Measurements from ENCODE around the gene GDF7. TPM values are rescaled to one million over a fixed set of nuclear protein-coding genes. Genes with fewer than 3 reads are reported as not detected.

GDF7 gene
- total RNA-seq, 1 experiment from 2014 or later, result 0.05 TPM

DNA sequence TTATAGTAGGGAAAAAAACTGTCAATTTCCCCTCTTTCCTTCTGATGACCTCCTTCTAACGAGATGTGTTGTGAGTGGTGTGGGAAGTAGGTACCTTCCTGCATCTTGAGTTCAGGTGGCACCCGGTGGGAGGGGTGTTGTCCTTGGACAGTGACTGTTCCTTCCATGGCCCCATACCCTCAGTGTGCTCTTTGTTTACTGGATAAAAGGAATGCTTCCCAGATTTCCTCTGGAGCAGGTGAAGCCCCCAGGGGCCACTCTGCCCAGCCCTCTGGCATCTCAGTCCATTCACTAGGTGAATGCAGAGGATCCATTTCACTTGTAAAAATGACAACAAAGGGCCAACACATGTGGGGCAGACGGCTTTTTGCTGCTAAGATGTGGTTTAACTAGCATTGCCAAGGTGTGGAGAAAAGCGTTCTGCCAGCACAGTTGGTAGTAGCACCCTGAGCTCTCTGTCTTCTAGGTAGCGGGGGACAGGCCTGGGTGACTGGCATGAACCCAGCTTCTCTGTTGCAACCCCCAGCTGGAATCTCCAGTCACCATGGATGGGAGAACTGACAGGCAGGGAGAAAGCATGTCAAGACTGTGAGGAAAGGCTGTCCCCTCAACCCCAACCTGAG lies 6.9 kb downstream of the GDF7 start:
- no peak for DNase-seq (ENCODE audit: low read depth)

DNA sequence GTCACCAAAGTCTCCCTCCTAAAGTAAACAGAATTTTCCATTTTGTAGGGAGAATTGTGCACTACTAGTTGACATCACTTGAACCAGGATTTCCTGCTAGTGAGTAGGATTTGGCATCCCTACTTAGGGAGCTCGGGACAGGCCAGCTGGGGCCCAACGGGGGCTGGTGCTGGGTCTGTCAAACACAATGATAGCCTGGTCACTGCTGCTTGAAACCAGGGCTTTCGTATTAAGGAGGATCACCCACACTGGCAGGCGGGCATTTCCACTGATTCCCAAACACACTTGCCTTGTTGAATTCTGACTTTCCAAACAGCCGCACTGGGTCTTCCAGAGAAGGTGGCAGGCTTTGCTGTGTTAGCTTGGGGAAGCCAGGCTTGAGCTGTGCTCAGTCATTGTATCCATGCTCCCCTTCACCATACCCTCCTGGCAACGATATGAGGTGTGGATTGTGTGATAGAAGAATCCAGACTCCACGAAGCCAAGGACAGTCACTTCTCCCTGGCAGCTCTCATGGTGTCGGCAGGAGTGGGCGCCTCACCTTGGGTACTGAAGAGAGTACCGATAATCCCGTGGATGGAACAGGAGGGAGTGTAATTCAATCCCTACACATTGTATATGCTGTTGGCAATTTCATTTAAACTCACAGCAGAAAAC lies 7.5 kb downstream of the GDF7 start:
- DNase-seq (ENCODE audit: low read depth), result no peak

DNA sequence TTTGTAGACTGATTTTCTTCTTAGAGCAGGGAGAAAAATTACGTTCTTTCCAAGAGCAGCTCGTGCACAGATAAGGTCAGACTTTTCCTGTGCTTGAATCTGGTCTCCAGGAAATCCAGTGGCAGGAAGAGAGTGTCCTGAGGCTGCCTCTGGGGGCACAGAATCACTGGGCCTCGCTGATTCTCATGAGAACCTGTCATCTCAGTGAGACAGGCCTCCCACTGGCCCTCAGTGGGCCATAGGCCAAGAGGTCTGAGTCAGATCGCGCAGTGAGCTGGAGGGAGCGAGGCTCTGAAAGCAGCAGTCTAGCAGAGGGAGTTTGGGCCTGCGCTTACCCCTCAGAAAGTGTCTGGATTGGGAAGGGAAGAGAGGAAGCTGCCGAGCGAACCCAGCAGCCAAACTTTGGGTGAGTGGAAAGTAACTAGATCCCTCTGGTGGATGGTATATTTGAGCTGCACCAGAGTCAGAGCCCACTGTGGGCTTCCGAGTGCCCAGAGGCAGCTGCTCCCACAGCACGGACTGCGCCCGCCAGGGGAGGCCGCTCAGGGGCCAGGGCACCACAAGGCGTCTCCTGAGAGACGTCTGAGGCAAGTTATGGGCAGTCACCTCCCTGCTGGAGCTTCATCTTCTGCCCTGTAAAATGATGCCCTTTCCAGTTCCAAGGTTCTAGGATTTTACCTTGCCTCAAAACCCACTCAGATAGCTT lies 8.2 kb downstream of the GDF7 start:
- DNase-seq (ENCODE audit: low read depth), result peak; percentile 82

DNA sequence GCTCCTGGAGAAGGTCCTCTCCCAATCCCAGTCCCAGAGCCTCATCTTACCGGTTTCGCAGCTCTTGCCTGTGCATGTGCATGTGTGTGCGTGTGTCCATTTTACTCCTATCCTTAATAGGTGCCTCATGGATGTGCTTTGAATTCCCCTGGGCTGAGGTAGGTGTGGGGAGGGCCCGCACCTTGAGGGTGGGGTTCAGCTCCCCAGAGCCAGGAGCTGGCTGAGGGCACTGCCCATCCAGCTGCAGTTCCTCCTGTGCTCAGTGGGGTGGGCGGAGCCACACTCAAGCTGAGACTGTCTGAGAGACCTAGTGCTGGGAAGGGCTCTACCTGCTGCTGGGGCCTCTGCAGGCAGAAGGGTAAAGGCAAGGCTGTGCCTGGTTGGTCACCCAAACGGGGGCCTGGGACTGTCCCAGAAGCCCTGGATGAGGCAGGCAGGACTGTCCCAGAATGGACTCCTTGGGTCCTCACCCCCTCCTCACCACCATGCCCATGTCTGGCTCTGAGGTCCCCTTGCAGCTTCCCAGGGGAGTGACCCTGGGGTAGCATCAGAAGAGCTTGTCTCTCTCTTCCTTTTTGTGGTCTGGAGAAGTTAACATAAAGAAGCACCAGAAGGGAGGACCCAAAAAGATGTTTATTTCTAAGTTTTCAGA lies 8.9 kb downstream of the GDF7 start:
- no peak for DNase-seq (ENCODE audit: low read depth)

DNA sequence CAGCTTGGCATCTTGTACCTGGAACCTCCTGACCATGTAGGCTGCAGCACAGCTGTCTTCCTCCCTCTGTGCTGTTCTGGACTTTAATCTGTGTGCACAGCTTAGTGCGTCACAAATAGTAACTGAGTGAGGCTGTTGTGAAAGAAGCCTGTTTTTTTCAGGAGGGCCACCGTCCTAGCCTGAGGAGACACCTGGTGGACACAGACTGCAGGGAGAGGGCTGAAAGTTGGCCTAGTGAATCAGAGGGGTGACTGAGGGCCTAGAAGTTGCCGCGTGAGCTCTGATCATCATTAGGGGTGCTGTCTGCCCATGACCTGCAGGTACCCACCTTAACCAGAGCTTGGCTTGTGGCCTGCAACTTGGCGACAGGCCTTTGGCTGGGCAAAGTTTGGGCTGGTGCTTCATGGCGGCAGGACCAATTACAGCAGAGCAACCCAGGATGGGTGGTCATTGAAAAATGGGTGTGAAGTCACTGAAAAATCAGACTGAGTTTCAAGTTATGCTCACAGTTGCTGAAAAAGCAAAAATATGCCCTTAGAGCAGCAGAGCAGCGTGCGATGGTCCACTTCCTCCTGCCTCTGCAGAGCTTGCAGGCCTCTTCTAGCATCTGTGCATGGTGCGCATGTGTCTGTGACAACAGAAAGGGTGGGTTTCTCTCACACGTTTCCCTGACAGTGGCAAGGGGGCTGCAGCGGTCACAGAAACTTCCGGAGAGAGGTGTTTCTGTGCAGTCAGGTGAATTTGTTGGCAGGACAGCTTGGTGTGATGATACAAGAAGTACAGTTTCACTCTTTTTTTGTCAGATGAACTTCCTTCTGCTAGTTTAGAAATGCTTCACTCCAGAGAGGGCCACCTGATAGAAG lies 9.6 kb downstream of the GDF7 start:
- DNase-seq (ENCODE audit: low read depth), result no peak

DNA sequence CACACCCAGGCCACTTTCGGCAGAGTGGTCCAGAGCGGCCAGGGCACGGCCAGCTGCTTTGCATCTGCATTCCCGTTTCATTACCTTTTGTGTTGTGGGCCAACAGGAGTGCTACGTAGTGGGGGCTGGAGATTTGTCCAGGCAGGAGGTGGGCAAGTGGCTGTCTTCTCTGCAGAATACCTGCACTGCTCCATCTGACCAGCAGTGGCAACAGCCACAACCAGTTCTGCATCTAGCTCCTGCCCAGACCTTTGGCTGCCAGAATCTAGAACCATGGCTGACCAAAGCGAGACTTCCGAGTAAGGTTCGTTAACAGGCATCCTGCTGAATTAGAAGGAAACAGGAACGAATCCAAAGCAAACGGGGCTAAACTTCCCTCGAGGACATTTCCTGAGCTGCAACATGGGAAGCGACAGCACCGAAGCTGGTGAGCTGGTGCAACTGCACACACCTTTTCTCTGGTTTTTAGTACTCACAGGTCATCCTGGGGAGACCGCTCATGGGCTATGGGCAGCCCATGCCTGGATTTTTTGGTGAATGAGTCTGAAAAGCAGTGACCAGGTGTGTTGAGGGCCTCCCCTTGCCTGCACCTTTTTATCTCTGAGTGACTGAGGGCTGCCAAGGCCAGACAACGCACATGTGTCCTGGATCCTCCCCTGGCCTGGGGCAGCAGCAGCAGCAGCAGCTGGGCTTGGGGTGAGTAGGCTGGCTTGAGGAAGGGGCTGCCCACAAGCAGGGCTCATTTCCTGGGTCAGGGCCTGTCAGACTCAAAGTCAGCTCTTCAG lies 10.5 kb downstream of the GDF7 start:
- no peak for DNase-seq (ENCODE audit: low read depth)

DNA sequence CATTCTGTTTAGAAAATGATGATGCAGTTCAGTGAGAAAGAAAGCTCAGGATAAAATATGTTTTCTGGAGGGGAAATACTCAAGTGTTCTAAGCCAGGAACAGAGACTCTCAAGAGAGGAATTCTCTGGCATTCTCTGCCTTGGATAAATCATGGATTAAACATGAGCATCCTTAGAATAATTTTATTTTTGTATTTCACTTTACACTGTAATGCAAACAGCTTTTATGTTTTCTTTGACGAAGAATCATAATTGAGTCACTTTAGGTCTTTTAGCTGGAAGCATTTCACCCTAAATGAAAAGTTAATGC lies 11.1 kb downstream of the GDF7 start:
- DNase-seq (ENCODE audit: low read depth), result no peak

DNA sequence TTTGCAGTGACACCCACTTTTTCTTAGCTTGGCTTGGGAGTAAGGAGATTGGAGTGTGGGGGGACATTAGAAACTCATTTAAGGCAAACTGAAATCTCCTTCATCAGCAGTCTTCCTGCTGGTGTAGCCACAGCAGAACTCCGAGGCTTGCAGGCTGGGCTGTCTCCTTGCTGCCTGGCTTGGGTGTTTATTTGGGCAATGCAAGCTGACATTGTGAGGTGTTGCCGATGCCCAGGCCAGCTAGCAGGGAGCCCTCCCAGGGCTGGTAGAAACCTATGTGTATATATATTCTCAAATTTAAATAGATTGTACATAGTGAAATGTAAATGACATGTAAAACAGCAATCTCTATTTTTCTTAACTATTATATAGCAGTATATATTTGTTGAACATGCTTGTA lies 11.8 kb downstream of the GDF7 start:
- no peak for DNase-seq (ENCODE audit: low read depth)

DNA sequence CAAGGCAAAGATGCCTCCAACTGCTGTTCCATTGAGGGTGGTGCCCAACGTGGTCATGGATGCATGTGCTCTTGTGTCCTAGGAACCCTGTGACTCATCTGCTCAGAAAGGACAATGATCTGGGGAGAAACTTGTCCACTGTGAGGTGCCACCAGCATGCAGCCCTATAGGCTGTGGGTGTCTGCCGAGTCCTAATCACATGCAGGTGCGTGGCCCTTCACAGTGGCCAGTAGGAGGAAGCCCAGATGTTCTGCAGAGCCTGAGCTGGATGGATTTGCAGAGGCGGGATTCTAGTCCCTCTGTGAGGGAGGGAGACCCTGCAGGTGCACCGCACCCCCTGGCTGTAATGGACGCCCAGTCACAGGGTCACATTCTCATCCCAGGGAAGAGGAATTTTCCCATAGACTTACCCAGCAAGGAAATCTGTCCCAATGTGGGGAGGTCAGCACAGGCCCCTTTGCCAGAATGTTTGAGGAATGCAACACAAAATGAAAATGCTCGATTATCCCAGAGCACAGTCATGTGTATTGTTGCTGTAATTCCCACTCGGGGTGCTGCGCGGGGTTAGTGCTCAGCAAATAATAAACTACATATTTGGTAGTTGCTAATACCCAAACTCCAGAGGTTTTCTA lies 13.9 kb downstream of the GDF7 start:
- DNase-seq (ENCODE audit: low read depth), result no peak

DNA sequence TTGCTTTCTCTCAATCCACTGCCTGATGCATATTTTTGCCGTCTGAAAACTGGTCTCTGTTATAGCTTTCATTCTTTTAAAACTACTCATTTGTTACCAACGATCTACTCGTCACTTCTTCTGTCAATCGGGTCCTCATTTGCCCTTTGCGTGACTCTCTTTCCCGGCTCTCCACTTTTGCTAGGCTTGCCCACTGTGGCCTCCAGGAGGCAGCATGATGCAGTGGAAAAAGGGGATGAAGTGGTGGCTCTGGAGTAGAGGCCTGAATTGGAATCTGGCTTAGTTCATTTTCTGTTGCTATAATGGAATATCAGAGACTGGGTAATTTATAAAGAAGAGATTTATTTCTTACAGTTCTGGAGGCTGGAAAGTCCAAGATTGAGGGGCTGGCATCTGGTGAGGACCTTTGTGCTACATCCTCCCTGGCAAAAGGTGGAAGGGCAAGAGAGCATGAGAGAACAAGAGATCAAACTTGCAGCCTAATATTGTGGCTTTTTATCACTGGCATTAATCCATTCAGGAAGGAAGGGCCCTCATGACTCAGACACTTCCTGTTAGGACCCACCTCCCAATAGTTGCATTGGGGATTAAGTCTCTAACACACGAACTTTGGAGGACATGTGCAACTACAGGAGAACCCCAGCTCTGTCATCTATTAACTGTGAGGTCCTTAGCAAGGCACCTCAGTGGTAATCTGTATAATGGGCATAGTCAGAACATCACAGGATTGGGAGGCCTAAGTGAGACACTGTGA lies 15.4 kb downstream of the GDF7 start:
- DNase-seq (ENCODE audit: low read depth), result no peak

DNA sequence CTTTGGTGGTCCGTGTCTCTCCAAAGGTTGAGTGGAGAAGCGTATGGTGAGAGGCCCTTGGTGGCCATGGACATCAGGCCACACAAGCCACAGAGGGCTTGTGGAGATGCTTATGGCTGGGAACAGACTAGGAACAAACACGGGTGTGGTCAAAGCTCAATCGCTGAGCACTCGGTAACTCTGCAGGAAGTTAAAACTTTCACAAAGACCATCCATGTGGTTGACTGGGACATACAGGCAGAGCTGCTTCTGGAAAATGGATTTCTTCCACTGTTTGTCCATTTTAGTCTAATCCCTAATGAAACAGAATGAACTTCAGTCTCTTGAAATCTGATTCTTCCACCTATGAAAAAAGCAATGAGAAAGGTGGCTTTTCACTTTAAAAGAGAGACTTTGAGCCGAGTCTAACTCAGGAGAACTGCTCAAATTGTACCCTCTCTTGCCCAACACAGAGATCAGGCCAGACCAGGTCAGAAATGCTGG lies 17.7 kb downstream of the GDF7 start:
- DNase-seq (ENCODE audit: low read depth), result no peak

DNA sequence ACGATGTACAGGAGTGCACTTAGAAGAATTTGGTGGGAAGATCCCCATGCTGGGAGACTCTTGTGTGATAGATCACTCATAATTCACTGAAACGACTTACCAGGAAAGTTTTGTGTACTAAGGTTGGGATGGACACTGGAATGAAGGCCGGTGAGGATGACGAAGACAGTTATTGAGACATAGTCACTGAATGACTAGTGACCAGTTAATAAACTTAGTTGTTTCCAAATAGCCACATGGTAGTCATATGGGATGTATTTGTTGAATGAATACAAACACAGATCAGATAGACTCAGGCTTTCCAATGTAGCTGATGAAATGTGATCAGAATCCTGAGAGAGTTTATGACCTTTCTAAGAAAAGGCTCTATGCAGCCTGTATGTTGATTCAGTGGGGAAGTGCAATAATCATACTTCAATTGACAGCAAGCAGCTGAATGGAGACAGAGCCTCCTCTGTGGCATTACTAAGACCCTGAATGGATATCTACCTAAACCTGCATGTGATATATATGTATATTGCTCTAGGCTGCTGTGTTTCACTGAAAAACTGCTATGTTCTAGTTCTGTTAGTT lies 20.4 kb downstream of the GDF7 start:
- no peak for DNase-seq (ENCODE audit: low read depth)

DNA sequence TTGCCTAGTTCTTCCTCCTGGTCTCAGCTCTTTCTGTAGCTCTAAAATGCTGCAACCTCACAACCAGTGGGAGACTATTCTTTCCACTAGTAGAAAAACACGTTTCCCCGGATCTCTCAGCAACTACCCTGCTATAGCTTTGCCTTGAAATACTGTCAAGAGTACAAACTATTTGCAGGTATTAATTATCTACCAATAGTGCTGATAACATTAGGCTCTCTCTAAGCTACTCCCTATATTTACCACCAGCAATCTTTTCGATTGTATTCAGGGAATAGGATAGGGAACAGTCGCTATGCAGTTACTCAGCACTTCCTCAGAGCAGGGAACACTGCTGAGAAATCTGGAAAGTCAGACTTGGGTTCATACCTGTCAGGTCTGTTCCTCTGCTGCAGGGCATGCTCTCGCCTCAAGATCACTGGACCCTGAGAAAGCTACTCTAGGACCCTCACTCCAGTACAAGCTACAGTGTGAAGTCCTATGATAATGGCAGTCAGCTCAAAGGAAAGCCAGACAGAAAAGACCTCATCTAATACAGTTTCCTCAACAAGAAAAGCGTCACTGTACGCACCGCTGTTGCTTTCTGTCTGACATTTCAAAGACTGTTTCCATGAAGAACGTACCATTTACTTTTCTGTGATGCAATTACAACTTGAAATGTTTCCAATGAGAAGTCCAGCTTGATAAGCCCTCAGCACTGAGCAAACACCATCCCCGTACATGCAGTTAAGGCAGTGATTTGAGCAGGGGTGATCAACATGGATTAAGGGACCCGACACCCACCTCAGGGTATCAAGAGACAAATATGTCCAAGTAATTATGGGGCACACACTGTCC lies 22.7 kb downstream of the GDF7 start:
- no peak for DNase-seq (ENCODE audit: low read depth)

DNA sequence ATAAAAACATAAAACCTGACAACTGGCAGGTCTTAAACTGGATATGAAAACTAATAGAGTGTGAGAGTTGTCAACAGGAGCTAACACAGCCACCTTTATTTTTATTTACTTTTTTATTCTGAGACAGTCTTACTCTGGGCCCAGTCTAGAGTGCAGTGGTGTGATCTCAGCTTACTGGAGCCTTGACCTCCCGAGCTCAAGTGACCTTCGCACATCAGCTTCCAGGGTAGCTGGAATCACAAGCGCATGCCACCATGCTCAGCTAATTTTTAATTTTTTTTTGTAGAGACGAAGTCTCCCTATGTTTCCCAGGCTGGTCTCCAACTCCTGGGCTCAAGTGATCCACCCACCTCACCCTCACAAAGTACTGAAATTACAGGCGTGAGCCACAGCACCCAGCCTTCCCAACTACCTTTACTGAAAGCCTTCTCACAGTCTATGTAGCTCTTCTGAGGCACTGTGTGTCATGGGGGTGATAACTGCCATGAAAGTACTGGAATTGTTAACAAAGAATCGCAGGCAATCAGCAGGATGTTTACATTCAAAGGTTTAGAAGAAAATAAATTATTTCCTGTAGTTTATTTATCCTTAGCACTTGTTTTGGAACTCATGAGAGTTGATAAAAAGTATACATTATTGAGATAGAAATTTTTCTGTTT lies 24.3 kb downstream of the GDF7 start:
- no peak for DNase-seq (ENCODE audit: low read depth)

DNA sequence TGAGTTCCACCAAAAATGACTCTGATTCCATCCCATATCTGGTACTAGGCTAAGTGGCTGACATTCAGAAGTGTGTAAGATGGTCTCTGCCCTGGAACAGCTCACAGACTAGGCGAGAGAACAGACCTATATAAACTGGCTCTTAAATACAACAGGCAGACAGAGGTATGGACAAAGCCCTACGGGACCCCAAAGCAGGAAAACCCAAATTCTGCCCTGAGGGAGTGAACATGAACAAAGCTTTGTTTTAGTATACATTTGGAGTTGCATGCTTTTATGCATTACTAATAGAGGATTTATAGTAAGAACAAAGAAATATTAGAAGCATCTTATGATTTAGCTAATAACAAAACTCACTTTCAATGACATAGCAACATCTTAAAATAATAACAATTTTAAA lies 25.1 kb downstream of the GDF7 start:
- no peak for DNase-seq (ENCODE audit: low read depth)

DNA sequence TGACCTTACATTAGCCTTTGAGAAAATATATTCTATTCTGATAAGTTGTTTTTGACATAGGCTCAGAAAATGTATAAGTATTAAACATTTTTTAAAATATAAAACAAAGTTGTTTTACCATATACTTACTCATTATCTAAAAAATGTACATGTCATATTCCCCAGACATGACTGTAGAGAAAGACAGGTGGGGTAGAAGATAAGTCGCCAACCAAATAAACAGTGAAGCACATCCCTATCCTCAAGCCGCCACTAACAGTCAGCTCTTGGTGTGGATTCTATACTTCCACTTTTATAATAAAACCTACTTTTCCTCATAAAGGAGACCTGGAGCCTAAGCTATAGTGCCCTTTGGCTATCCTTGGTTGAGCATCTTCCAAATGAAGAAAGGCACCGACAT lies 26.4 kb downstream of the GDF7 start:
- no peak for DNase-seq (ENCODE audit: low read depth)

DNA sequence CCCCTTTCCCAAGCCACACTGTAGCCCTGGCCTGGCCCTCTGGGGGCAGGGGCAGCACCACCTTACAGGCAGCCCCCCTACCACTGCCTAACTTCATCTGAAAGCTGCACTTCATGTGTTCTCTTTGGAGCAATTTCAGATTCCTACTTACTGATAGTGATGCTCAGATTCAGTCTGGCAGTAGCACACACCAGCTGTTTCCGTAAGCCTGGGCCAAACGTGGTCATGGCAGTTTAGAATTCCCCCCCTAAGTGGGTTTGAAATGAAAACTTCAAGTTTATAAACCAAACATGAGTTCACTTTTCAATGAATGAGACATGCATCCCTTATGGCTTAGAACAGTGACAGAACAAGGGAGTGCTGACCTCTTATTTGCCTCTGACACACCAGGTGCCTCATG lies 29.4 kb downstream of the GDF7 start:
- no peak for DNase-seq (ENCODE audit: low read depth)

DNA sequence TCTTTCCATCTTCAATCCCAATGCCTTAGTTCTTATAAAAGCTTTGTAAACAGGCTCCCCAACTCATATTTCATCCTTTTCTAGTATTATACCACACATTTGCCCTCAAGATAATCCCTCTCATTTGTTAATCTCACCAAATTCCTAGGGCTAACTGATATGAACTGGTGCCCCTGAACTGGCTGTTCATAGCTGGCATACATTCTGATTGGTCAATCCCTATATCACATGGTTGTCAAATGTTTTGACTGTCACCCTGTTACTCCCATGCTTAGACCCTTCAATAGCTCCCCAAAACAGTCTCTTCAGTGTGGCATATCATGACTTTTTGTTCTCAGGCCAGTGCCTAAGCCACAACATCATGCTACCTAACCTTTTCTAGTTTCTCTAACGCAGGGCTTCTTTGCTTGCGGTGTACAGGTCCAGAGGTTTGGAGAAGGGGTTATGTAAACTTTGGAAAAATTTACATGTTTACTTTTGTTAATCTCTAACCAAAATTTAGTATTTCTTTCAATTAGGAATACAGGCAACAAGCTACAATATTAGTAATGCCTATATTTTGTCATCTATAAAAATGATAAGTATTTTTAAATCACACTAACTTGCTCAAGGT lies 30.5 kb downstream of the GDF7 start:
- no peak for DNase-seq (ENCODE audit: low read depth)

Data from M059J (cell line).